ENCODE data around the gene TPX2. TPM values are rescaled to one million over a fixed set of nuclear protein-coding genes. Genes with fewer than 3 reads are reported as not detected.
"Not testable (repeated sequence)": the region's sequence is repeated elsewhere in the genome, so short reads cannot be mapped to it uniquely, and the experiment has no call there.

The TPX2 gene
- polyA plus RNA-seq, 1 donor, result 21.5 TPM

- no peak for DNase-seq (ENCODE audit: low read depth)
Measured at GRCh38 chr20:31719644-31720485, 19.2 kb upstream of the TPX2 start.

GRCh38 chr20:31720486-31721407, 18.3 kb upstream of the TPX2 start:
- no peak for DNase-seq (ENCODE audit: low read depth)

GRCh38 chr20:31721408-31722256, 17.5 kb upstream of the TPX2 start:
- no peak for DNase-seq (ENCODE audit: low read depth)

- peak; percentile 49 for DNase-seq (ENCODE audit: low read depth)
Measured at GRCh38 chr20:31722257-31723068, 16.6 kb upstream of the TPX2 start, which contains the start of gene BCL2L1. Gene BCL2L1 (minus strand): TSS chr20:31722868. CDS start chr20:31722218, 650 bp downstream.

- DNase-seq (ENCODE audit: low read depth), result no peak
Measured at GRCh38 chr20:31723069-31723318, 16.1 kb upstream of the TPX2 start.

- peak; percentile 90 for DNase-seq (ENCODE audit: low read depth)
Measured at GRCh38 chr20:31723319-31724078, 15.6 kb upstream of the TPX2 start.

GRCh38 chr20:31731321-31731717, 7.8 kb upstream of the TPX2 start:
- no peak for DNase-seq (ENCODE audit: low read depth)

- DNase-seq (ENCODE audit: low read depth), result no peak
Measured at GRCh38 chr20:31739550-31739977, 474 bp downstream of the TPX2 start.

GRCh38 chr20:31740208-31740607, 1.1 kb downstream of the TPX2 start:
- DNase-seq (ENCODE audit: low read depth), result no peak

- no peak for DNase-seq (ENCODE audit: low read depth)
Measured at GRCh38 chr20:31740656-31741323, 1.7 kb downstream of the TPX2 start.

- no peak for DNase-seq (ENCODE audit: low read depth)
Measured at GRCh38 chr20:31746068-31746878, 7.2 kb downstream of the TPX2 start.

GRCh38 chr20:31747028-31747427, 7.9 kb downstream of the TPX2 start:
- DNase-seq (ENCODE audit: low read depth), result not testable (repeated sequence)

GRCh38 chr20:31747640-31748039, 8.6 kb downstream of the TPX2 start:
- peak; percentile 74 for DNase-seq (ENCODE audit: low read depth)

GRCh38 chr20:31749223-31749622, 10.1 kb downstream of the TPX2 start:
- DNase-seq (ENCODE audit: low read depth), result no peak

GRCh38 chr20:31751126-31751525, 12.0 kb downstream of the TPX2 start:
- DNase-seq (ENCODE audit: low read depth), result peak; percentile 76

- no peak for DNase-seq (ENCODE audit: low read depth)
Measured at GRCh38 chr20:31757254-31757653, 18.2 kb downstream of the TPX2 start.

- DNase-seq (ENCODE audit: low read depth), result no peak
Measured at GRCh38 chr20:31758521-31758920, 19.4 kb downstream of the TPX2 start.

- DNase-seq (ENCODE audit: low read depth), result no peak
Measured at GRCh38 chr20:31758991-31759390, 19.9 kb downstream of the TPX2 start.
